ENCODE results near the gene AUTS2.

- TF ChIP-seq, protein P1, sequence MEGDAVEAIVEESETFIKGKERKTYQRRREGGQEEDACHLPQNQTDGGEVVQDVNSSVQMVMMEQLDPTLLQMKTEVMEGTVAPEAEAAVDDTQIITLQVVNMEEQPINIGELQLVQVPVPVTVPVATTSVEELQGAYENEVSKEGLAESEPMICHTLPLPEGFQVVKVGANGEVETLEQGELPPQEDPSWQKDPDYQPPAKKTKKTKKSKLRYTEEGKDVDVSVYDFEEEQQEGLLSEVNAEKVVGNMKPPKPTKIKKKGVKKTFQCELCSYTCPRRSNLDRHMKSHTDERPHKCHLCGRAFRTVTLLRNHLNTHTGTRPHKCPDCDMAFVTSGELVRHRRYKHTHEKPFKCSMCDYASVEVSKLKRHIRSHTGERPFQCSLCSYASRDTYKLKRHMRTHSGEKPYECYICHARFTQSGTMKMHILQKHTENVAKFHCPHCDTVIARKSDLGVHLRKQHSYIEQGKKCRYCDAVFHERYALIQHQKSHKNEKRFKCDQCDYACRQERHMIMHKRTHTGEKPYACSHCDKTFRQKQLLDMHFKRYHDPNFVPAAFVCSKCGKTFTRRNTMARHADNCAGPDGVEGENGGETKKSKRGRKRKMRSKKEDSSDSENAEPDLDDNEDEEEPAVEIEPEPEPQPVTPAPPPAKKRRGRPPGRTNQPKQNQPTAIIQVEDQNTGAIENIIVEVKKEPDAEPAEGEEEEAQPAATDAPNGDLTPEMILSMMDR (IDR thresholded peaks at IDR 0.05; ENCODE audit: control extremely low read depth in 1 of 3, insufficient read depth in 1 of 3, low read depth in 1 of 3, low read length in 3 of 3) = no peak
- TF ChIP-seq ATF3 (IDR thresholded peaks at IDR 0.05; ENCODE audit: insufficient read depth, low read depth, low read length) (no peak), PHF8 (conservative IDR thresholded peaks at IDR 0.05; ENCODE audit: low read depth, low read length) (no peak), NRF1 (IDR thresholded peaks at IDR 0.05; ENCODE audit: low read depth, low read length) (no peak), ASH2L (IDR thresholded peaks at IDR 0.05; ENCODE audit: low read length) (no peak), JUN (IDR thresholded peaks at IDR 0.05; ENCODE audit: low read depth, low read length) (no peak), CBX5 (IDR thresholded peaks at IDR 0.05; ENCODE audit: low read depth, low read length) (no peak)
Observed at GRCh38 chr7:69651101-69651590, 52.9 kb downstream of the AUTS2 start.
